ENCODE measurements around the gene PGBD1.

Gene PGBD1

DNA sequence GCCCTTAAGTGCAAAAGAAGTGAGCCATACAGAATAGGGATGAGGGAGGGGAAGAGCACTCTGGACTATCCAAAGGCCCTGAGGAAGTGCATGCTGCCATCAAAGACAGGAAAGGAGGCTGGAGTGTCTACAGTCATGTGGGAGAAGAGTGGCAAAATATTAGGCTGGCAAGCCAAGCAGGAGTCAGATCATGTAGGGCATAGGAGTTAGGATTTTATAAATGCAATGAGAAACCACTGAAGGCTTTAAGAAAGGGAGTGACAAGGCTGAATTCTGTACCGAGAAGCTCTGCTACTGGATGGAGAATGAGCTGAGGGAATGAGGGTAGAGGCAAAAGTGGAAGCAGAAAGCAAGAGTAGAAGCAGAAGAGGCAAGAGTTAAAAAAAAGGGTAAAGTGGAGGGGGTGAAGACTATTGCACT lies 52.2 kb downstream of the PGBD1 start:
- no peak for DNase-seq

DNA sequence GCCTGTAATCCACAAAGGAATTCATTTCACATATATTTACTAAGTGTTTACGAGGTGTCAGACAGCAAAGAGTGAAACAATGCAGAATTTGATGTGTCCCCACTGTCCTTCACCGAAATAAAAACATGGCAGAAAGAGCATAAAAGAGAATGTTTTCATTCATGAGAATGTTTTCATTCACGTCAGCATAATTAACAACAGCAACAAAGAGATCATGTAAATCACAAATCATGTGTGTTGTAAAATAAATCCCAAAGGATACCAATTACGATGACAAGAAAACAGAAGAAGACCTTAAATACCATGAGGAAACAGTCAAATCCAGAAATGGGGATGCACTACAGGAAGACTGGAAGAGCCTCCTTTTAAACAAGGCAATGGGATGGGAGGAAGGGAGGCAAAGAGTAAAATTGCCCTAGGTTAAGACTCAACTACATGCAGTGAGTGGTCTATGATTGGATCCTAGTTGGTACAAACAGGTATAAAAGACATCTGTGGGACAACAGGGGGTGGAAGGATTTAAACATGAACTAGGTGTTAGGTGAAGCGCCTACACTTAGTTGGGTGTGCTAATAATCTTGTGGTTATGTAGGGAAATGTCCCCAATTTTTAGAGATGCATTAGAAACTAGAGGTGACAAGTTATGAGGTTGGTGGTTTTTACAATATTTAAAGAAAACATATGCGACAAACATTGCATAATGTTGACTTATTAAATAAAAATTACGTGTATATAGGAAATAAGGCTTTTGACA lies 53.1 kb downstream of the PGBD1 start:
- no peak for DNase-seq

DNA sequence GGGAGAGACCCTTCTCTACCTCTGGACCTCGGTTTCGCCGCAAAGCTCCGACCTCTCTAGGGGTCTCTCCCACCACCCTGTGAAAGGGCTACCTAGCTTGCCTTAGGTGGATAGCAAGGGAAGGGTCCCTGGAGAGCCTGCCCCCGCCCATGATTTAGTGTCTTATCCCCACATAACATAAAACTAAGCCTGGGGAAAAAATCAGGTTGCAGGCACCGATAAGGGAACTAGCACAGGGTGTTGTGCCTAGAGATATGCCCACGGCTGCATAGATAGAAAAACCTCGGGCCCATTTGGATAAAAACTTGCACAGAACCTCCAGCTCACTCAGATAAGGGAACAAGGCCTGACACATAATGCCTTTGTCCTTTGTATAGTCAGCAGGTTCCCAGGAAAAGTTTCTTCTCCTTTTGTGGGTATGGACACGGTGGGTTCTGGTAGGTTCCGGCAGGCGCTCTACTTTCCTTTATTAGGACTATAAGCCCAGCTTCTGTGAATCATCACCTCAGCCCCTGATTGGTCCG lies 53.7 kb downstream of the PGBD1 start:
- peak in 1 of 58 donors; percentile 45 for DNase-seq

DNA sequence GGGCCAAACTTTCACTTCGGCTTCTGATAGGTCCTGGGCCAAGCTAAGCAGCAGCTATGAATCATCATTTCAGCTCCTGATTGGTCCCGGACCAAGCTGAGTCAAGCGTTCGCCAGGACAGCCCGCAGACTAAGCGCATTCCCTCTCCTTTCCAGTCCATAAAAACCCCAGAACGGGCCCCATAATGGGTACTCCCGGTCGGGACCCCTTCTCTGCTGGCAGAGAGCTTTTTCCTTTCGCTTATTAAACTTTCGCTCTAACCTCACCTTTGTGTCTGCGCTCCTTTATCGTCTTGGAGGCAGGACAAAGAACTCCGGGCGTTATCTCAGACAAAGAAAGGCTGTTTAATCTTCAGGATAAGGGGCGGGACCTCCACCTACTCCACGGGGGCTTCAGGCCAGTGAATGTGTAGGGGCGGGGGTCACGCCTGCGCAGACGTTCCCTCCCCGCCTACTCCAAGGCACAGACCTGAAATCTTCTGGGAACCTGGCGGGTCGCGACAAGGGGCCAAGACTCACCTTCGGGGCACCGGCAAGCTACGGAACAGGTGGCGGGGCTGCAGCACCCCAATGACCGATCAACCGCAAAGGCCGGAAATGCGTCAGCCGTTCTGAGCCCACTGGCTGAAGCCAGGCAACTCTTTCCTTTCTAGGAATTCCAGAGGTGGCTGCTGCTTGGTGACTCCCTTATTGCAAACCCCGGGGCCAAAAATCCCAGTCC lies 54.4 kb downstream of the PGBD1 start, which contains the start of gene ZSCAN31:
Gene ZSCAN31 (minus strand): TSS at position 585 of the 720 bp plus-strand sequence. CDS start 6,465 bp downstream, outside the sequence.
- DNase-seq: peak; percentile 35 to 99 (median 84)

DNA sequence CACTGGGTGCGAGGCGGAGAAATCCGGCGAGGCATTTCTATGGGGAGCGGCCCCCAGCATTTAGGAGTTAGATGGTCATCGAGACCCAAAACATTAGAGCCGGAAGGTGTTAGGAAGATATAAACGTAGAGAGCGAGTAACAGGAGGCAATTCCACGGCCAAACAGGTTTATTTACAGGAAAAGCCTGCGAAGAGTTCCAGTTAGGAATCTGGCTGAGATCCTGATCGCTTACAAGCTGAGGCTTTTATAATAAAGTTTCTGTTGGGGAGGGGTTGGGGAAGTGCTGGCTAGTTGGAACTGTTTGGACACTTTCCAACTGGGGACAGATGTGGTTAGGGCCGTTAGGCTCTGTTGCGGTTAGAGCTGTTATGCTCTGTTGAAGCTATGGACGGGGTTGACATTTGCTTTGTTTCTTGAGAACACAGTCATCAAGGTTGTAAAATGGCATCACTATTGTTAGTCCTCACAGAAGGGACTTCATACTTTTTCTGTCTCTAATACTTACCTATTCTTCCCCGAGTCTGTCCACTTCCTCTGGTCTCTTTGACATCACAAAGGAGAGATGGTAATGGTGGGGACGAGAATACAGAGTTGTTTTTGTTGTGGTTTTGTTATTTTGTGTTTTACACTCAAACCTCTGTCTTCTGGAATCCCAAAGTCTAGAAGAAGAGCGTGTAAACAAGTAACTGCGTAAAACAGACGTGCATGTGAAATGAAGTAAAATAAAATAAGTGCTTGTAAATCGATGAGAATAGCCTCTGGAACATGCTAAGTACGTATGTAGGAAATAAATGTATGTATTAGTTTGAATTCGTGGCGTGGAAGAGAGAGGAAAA lies 55.1 kb downstream of the PGBD1 start:
- DNase-seq: peak in 8 of 58 donors; percentile 11 to 56 (median 48)

DNA sequence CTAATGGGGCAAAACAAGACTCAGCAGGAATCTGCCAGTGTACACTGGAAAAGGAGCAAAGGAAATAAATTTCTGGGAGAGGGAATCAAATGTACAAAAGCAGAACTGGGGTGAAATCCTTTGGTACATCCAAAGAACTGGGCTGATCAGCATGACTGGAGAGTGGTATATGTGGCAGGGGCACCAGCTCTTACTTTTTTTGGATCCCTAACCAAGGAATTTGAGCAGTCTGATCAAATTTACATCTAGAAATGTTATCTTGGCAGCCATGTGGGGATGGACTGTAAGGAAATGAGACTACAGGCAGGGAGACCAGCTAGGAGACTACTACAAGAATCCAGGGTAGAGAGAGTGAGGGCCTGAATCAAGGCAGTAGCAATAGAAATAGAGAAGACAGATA lies 55.7 kb downstream of the PGBD1 start:
- no peak for DNase-seq

DNA sequence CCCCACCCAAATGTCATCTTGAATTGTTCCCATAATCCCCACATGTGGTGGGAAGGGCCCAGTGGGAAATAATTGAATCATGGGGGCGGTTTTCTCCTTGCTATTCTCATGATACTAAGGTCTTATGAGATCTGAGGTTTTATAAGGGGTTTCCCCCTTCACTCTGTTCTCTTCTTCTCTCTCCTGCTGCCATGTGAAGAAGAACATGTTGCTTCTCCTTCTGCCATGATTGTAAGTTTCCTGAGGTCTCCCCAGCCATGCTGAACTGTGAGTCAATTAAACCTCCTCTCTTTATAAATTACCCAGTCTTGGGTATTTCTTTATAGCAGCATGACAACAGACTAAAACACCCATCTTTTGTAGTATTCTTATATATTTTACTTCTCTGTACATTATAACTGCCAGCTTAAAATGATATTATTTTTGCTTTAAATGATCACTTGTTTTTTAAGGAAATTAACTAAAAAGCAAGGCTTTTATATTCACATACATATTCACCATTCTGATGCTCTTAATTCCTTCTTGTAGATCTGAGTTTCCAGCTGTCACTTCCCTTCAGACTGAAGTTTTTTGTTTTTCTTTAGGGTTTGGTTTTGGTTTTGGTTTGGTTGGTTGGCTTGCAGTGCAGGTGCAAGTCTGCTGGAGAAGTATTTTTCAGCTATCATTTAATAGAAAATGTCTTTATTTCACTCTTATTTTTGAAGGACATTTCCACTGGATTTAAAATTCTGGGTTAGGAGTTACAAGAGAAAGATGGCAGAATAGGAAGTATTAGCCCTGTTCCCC lies 59.1 kb downstream of the PGBD1 start:
- no peak for DNase-seq

DNA sequence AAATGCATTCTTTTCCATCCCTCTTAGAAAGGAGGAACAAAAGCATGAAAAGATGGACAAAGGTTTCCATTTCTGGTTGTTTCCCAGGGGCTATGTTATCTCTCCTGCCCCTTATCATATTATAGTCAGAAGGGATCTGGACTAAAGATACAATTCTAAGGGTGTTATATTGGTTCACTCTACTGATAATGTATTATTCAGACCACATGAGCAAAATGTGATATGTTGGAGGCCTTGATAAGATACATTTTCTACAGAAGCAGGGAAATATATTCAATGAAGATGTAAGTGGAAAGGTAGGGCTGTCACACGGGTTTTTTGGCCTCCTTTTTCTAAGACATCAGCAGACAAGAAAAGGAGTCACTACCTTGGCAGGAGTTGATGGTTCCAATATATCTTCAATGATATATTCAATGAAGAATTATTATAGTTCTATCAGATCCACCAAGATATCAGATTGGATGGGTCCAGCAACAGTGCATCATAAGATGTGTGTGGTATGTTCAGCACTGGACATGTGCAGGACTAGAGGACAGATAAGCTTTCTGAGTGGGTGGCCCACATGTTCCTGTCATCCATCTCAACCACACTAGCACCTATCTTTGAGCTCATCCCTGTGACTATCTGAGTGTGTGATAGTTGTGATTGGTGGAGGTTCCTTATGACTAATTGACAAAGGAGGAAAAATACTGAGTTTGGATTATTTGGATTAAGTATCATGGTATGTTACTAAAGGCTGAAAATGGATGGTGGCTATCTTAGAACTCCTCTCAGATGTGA lies 62.7 kb downstream of the PGBD1 start:
- no peak for DNase-seq

DNA sequence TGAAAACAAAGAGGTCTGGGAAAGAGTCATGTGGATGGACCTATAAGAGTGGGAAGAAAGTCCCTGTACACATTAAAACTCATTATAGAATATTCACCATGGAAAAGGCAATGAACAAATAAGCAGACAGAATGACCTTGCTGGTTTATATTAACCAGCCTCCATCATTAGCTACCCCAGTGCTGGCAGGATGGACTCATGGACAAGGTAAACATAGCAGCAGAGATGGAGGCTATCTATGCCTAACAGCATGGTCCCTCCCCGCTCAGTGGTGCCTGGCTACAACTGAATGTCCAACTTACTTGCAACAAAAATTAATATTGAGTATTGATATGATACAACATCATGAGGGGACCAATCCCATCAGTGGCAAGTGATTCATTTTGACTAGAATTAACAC lies 63.8 kb downstream of the PGBD1 start:
- DNase-seq: no peak

DNA sequence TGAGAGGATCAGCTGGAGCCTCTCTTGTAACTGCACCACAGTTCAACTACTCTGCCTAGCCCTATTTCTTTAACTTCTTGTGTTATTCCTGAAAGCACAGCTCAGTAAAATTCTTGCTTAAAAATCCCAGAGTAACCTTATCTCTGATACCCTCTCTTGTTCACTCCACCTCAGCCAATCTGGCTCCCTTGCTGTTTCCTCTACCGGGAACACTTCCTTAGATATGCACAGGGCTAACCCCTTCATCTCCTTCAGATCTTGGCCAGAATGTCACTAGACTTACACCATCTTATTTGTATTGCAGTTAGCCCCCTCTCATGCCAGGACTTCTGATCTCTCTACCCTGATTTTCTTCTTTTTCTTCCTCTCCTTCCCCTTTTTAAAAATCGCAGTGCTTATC lies 65.7 kb downstream of the PGBD1 start:
- DNase-seq: no peak

DNA sequence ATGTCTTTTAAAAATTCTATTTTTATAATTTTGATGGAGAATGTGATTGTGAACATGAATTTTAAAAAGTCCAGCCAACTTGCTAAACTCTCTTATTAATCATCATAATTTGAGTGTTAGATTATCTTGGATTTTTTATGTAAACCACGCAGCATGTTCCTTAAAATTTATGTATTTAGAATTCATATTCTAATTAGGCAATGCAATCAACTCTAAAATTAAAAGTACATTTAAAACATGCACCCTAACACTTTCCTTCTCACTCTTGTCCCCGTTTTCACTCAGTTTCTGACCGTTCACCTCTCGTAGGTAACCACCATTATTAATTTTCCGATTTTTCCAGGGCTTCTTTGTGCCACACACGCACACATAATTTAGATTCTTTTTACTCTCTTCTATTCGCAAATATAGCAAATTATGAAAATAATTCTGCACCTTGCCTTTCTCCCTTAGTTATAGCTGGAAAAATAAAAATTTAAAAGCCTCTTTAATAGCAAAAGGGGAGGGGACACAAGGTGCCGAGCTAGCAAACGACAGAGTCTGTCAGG lies 68.0 kb downstream of the PGBD1 start:
- no peak for DNase-seq

DNA sequence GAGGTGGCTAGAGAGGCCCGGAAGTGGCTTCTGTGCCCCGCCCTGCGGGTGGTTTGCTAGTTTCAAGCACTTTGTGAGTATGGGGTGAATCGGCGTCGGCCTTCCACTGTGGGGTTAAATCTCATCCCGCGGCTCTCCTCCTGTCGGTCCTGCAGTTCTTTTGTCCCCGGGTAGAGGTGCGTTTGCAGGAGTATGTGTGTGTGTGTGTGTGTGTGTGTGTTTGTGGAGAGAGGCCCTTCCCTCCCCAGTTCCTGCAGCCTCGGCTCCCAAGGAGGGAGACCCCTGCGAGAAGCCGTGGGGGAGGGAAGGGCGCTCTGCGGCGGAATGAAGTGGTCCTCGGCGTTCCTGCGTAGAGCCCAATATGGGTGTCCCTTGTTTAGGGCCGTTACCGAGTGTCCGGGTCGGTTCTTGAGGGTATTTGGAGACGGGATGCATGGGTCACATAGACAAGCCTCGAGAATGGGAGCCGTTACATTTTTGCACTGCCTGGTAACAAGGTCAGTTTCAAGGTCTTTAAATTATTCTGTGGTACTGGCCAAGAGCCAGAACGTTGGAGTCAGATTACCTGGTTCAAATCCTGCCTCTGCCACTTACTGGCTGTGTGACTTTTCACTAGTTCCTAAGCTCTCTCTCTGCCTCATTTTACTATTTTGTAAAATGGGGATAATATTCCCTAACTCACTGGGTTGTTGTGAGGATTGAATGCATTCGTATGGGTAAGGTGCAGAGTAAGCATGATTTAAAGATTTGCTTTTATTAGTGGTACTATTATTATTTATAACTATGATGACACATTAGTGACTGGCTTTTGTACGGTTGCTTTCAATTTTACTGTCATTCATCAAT lies 68.7 kb downstream of the PGBD1 start, which contains the start of gene ZKSCAN3:
Gene ZKSCAN3 (plus strand): TSS at position 56 of the 846 bp plus-strand sequence. CDS start 9,640 bp downstream, outside the sequence.
- DNase-seq: peak in 57 of 58 donors; percentile 27 to 90 (median 74)

DNA sequence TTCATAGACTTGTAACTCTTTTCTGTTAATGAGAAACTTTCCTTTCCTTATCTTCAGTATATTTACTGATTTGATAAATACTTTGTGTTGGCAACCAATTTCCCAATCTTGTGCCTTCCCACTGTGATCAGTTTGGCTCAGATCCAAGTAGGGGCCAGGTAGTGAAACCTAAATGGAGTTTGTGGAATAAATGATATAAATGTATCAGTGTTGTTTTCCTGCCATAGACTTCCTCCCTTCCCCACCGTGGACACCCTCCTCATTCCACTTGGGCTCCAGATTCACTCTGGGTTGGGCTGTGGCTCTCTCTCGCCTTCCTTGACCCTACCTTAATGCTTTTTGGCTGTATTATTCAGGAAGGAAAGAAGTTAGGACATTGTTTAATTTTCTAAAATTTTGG lies 69.7 kb downstream of the PGBD1 start:
- no peak for DNase-seq

DNA sequence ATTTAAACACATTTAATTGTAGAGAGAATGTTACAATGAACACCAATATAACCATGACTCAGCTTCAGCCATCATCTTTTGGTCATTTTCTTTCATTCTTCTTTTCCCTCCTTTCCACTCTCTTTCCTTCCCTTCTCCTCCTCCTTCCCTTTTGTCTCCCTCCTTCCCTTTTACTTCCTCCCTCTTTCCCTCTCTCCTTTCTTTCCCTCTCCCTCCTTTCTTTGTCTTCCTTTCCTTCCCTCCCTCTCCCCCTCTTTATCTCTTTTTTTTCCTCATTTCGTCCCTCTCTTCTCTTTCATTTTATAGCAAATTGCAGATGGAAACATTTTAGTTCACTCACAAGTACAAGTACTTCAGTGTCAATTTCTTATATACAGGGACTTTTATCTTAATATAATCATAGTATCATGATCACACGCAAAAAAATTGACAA lies 70.1 kb downstream of the PGBD1 start:
- DNase-seq: no peak
